CD4-positive, alpha-beta T cell treated with Interleukin-17A for 1 hour (primary cell): ENCODE data around the gene FGF7.
"Not testable (repeated sequence)": the region's sequence is repeated elsewhere in the genome, so short reads cannot be mapped to it uniquely, and the experiment has no call there.

ENCODE experiments used
- DNase-seq: peaks from one replicate; pipeline ENCODE4 v3.0.0-alpha.2; 2020

The FGF7 gene, protein sequence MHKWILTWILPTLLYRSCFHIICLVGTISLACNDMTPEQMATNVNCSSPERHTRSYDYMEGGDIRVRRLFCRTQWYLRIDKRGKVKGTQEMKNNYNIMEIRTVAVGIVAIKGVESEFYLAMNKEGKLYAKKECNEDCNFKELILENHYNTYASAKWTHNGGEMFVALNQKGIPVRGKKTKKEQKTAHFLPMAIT

DNA sequence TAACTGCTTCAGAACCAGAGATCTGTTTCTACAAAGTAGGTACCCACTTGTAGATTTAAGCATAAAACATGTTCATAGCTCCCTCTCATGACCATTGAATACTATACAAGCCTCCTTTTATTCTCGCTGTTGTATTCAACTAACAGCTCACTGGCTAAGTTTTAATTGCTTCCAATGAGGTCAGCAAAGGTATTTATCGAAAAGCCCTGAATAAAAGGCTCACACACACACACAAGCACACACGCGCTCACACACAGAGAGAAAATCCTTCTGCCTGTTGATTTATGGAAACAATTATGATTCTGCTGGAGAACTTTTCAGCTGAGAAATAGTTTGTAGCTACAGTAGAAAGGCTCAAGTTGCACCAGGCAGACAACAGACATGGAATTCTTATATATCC lies at the start of gene FGF7:
Gene FGF7, plus strand, starts transcription at position 222 of the 400 bp plus-strand sequence. CDS start 1,056 bp downstream, outside the sequence.
- DNase-seq: no peak

DNA sequence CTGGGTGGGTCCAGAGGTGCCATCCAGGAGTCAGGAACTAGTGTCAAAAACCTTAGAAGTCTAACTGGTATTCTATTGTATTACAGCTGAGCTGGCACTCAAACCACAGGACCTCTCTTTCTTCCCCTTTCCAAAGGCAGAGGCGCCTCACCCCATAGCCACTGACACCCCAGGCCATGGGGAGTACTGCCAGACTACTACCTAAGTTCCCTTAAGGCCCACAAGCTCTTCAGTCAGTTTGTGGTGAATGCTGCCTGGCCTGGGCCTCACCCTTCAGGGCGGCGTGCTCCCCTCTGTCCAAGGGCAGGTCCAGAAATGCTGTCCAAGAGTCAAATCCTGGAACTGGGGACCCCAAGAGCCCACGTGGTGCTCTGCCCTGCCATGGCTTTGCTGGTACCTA lies 43.0 kb upstream of the FGF7 start:
- no peak for DNase-seq

GRCh38 chr15:49380912-49381311 lies 42.1 kb upstream of the FGF7 start:
- no peak for DNase-seq

DNA sequence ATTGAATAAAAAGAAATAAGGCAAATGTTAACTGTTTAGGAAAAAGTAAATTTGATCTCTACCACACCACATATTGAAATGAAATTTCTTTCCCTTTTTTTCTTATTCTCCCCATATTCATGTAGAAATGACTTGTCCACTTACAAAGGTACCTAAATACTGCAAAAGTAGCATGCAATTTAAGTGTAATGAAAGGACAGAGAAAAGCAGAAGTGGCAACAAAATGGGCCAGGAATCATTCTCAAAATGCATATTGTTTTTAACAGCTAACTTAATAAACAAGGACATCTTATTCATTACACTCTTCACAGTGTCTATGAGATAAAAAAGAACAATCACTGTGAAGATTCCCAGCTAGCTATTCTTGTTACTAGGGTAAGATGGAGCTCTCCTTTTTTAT lies 40.6 kb upstream of the FGF7 start:
- DNase-seq: no peak

DNA sequence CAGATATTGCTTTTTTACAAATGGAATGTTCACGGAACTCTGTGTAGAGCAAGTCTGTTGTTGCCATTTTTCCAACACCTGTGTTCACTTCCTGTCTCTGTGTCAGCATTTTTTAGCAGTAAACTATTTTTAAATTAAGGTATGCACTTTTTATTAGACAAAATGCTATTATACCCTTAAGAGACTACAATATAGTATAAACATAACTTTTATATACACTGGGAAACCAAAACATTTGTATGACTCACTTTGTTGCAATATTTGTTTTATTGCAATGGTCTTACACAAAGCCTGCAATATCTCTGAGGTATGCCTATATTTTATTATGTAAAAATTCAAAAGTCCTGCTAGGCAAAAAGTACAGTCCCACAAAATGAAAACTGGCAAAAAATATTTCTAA lies 39.8 kb upstream of the FGF7 start:
- no peak for DNase-seq

- no peak for DNase-seq
These were observed 35.6 kb upstream of the FGF7 start for GRCh38 chr15:49387471-49387870.

GRCh38 chr15:49402515-49403296 lies 20.3 kb upstream of the FGF7 start:
- not testable (repeated sequence) for DNase-seq

DNA sequence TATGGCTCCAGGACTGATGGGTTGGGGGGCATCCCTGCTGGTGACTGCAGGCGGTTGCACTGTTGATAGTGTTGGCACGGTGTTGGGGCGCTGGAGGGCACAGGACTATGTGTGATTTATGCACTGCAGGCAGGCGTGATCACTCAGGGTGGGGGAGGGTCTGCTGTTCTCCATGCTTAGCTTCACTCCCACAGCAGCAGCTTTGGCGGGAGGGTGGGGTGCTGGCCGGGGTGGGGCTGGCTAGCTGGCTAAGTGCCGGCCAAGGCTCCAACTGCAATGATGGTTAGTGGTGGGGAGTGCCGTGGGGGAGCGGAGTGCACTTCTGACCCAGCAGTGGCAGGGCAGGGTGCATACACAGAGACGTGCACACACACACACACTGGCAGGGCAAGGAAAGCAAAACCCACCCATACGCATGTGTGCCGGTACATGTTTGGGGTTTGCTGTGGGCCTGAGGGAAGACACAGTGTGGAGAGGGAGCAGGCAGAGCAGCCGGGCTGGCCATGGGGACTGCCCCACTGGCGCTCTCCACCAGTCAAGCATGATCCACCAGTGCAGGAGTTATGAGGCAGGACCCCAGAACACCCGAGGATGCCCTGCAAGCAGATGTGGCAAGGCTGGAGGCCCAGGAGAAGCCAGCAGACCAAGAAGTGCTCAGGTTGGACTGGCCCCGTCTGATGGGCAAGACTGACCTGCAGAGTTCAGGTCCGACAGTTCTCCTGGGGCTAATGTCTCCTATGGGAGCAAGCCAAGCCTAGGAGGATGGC lies 16.5 kb upstream of the FGF7 start:
- no peak for DNase-seq

GRCh38 chr15:49410641-49411040 lies 12.4 kb upstream of the FGF7 start:
- DNase-seq: no peak

DNA sequence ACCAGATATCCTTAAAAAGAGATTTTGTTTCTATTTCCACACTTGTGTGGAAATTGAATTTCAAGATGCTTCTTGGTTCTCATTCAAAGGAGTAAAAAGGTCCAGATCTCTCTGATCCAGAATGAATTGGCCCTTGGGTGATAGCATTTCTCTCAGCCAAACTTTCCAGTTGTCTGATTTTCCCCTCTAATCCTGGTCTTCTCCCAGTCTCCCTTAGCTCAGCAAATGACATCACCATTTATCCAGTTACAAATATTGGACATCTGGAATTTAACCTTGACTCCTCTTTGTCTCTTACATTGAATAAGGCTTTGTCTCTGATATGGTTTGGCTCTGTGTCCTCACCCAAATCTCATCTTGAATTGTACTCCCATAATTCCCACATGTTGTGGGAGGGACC lies 10.2 kb upstream of the FGF7 start:
- DNase-seq: no peak

GRCh38 chr15:49415149-49415548 lies 7.9 kb upstream of the FGF7 start:
- DNase-seq: no peak

DNA sequence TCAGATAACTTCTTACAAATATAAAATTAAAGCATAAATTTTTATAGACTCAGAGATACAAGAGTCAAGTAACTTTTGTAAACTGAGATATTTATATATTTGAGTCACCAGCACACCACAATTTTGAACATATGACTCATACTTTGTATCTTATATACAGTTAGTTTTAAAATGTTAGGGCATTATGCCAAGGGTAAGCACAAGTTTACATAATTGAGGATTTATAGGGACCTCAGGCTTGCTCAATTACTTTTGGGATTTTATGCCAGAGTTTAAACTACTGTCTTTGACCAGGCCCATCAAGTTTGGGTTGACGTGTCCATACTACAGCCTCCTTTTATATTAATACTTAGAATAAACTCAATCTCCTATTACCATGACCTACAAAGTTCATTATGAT lies 7.4 kb upstream of the FGF7 start:
- DNase-seq: no peak

DNA sequence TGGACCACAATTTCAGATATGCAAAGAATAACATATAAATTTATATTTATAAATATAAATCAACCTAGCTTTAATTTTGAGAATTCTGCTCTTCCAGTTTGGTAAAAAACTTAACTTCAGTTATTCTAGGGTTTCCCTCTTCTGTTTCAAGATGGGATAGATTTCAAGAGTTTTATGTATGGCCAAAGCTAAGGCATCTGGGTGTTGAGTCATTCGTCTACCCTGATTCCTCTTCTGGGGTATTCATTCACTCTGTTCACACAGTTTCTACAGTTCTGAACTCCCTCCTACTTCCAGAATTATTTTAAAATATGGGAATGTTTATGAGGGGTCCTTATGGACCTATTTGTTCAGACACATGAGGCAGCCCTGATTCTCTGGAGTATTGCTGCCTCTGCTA lies 4.2 kb upstream of the FGF7 start:
- no peak for DNase-seq

DNA sequence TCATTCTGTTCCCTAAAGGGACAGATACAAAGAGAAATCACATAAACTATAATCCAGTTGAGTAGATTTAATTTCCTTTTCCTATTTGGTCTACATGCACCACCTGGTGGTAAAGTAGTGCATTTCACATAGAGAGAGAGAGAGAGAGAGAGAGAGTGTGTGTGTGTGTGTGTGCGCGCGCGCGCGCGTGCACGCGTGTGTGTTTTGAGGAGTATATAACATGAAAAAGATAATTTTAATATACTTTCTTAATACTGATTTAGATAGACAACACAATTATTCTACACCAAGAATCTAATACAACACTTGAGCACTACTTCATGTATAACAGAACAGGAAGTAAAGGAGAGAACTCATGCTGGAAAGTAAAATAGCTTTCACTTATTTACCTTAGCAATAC lies 1.1 kb upstream of the FGF7 start:
- DNase-seq: peak; percentile 70

GRCh38 chr15:49423901-49424550 lies 984 bp downstream of the FGF7 start:
- DNase-seq: no peak

- no peak for DNase-seq
These were observed 1.9 kb downstream of the FGF7 start for GRCh38 chr15:49424954-49425353.

GRCh38 chr15:49427372-49427771 lies 4.3 kb downstream of the FGF7 start:
- DNase-seq: no peak

- DNase-seq: no peak
These were observed 5.5 kb downstream of the FGF7 start for GRCh38 chr15:49428409-49429095.

- no peak for DNase-seq
These were observed 7.0 kb downstream of the FGF7 start for GRCh38 chr15:49430046-49430445.

DNA sequence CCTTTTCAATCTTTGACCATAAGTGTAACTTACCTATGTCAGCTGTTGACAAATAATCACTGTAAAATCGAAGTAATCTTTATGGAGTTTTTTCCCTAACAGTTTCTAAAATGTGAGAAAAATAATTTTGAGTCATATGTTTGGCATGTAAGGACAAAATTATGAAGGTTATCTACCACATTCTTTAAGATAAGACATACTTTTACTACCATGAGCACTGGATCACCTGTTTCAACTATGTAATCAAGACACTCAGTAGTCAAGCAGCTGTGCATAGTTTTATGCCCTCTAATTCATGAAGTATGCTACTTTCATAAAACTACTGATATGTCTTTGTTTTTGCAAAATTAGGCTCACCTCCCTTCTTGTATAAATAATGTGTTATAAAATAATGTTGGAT lies 12.1 kb downstream of the FGF7 start:
- DNase-seq: no peak

GRCh38 chr15:49436751-49437150 lies 13.7 kb downstream of the FGF7 start:
- no peak for DNase-seq

DNA sequence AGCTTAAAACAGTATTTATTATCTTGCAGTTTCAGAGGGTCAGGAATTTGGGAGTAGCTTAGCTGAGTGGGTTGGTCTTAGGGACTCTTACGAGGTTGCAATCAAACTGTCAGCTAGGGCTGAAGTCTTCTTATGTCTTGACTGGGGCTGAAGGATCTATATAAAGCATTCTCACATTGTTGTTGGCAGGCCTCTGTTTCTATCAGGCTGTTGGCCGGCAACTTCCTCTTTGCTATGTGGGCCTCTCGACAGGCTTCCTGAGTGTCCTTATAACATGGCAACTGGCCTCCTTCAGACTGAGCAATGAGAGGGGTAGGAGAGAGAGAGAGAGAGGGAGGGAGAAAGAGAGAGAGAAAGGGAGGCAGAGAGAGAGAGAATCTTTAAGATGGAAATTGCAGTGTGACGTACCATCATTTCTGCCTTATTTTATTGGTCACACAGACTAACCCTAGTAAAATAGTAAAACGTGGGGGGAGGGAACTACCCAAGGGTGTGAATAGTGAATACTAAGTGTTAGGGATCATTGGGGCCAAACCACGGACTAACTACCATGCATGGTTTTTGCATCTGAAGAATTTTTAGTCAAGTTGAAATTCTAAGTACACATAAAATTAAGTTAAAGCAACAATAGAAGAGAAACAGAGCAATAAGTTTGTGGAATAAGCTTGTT lies 16.1 kb downstream of the FGF7 start:
- DNase-seq: no peak
